Gastrocnemius medialis (tissue), 4 donors: ENCODE measurements around the gene SYTL1.

Source experiments
- POLR2A ChIP-seq, 2 donors: fragments of 450-650 bp; IDR thresholded peaks; one replicate each; pipeline ENCODE4 v1.6.1; 2017; ENCODE audit warnings: antibody characterized with exemption in 2 of 2, mild to moderate bottlenecking in 2 of 2, moderate library complexity in 2 of 2
- TF ChIP-seq, protein P1 (sequence below), 5 experiments: fragments of 450-650 bp in 3 of 5; fragments of 200-600 bp in 2 of 5; sonication (generic) in 2 of 5; IDR thresholded peaks in 4 of 5; conservative IDR thresholded peaks in 1 of 5; 1 replicate in 4 of 5; 2 replicates in 1 of 5; pipeline ENCODE4 v1.5.1; 2016 to 2019; ENCODE audit warnings: antibody characterized with exemption in 5 of 5, mild to moderate bottlenecking in 3 of 5, moderate library complexity in 3 of 5

DNA sequence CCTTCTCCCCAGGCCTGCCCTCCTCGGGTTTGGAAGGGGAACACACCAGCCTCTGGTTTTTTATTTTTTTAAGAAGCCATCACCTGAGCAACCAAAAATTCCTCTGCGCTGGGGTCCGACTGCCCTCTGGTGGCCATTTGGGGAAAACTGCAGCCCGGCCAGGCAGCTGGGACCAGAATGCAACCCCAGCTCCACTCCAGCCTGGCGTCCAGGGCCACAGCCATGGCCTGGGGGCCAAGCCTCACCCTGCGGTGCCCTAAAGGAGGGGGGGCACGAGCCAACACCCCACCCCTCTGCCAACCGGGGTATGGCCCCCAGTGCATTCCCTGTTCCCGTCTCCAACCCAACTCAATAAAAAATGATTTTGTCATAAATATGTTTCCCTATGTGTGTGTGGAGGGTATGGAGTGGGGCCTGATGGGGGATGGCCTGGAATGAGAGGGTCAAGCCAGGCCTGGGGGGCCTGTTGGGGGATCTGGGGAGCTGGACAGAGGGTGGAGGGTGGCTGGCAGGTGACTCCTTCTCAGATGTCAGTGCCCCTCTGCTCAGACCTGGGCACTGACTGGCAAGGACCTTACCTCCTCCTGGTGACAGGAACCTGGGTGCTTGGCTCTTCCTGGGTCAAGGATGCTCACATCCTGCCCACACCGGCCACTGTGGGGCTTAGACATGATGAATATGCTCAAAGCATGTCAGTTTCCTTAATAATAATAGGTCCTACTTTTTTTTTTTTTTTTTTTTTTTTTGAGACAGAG, 53.8 kb downstream of the SYTL1 start:
- TF ChIP-seq, protein P1, sequence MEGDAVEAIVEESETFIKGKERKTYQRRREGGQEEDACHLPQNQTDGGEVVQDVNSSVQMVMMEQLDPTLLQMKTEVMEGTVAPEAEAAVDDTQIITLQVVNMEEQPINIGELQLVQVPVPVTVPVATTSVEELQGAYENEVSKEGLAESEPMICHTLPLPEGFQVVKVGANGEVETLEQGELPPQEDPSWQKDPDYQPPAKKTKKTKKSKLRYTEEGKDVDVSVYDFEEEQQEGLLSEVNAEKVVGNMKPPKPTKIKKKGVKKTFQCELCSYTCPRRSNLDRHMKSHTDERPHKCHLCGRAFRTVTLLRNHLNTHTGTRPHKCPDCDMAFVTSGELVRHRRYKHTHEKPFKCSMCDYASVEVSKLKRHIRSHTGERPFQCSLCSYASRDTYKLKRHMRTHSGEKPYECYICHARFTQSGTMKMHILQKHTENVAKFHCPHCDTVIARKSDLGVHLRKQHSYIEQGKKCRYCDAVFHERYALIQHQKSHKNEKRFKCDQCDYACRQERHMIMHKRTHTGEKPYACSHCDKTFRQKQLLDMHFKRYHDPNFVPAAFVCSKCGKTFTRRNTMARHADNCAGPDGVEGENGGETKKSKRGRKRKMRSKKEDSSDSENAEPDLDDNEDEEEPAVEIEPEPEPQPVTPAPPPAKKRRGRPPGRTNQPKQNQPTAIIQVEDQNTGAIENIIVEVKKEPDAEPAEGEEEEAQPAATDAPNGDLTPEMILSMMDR (IDR thresholded peaks at IDR 0.05 in 4 of 5, conservative IDR thresholded peaks at IDR 0.05 in 1 of 5) = peak; percentile 91 to 96 (median 94)
- TF ChIP-seq POLR2A (IDR thresholded peaks at IDR 0.05) = no peak
